ENCODE measurements around the gene COX15.
"Not testable (repeated sequence)": the region's sequence is repeated elsewhere in the genome, so short reads cannot be mapped to it uniquely, and the experiment has no call there.

Gene COX15

DNA sequence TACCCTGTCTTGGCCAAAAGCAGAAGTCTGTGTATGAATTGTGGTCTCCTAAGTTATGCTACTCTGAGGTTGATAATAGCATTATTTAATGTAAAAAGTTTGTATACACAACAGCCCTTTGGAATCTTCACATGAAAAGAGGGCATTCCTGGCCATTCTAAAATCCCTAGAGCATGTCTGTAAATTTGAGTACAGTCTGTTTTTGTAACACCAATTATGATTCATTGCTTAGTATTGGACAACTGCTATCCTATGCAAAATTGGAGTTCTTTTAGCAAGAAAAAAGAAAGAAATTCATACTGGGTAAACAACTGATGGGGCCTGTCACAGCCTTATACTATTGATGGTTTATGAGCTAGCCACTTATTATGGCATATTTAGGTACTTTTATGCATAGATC is 10.3 kb upstream of the COX15 start:
- TF ChIP-seq, protein P1, sequence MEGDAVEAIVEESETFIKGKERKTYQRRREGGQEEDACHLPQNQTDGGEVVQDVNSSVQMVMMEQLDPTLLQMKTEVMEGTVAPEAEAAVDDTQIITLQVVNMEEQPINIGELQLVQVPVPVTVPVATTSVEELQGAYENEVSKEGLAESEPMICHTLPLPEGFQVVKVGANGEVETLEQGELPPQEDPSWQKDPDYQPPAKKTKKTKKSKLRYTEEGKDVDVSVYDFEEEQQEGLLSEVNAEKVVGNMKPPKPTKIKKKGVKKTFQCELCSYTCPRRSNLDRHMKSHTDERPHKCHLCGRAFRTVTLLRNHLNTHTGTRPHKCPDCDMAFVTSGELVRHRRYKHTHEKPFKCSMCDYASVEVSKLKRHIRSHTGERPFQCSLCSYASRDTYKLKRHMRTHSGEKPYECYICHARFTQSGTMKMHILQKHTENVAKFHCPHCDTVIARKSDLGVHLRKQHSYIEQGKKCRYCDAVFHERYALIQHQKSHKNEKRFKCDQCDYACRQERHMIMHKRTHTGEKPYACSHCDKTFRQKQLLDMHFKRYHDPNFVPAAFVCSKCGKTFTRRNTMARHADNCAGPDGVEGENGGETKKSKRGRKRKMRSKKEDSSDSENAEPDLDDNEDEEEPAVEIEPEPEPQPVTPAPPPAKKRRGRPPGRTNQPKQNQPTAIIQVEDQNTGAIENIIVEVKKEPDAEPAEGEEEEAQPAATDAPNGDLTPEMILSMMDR (conservative IDR thresholded peaks at IDR 0.05; ENCODE audit: low read depth, low read length), result no peak
- peak; percentile 61 for DNase-seq (ENCODE audit: low read depth)
- no peak overlapping the region for H3K4me3 ChIP-seq (ENCODE audit: low read depth, low read length)

DNA sequence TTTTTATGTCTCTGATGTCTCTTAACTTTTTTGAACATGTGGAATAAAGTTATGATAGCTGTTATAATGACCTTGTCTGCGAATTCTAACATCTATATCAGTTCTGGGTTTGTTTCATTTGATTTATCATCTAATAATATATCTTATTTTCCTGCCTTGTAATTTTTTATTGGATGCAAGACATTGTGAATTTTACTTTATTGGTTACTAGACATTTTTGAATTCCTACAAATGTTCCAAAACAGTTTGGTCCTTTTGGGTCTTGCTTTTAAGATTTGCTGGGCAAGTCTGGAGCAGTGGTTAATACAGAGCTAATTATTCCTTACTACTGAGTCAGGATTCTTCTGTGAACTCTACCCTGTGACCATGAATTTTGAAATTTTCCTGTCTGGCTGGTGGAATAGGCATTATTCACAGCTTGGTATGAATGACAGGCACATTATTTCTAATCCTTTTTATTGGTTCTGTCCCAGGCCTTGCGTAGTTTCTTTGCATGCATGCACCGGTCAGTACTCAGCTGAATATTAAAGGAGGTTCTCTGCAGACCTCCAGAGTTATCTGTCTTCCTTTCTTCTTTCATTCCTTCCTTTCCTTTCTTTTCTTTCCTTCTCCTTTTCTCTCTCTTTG is 9.1 kb upstream of the COX15 start:
- DNase-seq (ENCODE audit: low read depth), result no peak
- TF ChIP-seq, protein P1 (conservative IDR thresholded peaks at IDR 0.05; ENCODE audit: low read depth, low read length), result no peak
- no peak overlapping the region for H3K4me3 ChIP-seq (ENCODE audit: low read depth, low read length)

DNA sequence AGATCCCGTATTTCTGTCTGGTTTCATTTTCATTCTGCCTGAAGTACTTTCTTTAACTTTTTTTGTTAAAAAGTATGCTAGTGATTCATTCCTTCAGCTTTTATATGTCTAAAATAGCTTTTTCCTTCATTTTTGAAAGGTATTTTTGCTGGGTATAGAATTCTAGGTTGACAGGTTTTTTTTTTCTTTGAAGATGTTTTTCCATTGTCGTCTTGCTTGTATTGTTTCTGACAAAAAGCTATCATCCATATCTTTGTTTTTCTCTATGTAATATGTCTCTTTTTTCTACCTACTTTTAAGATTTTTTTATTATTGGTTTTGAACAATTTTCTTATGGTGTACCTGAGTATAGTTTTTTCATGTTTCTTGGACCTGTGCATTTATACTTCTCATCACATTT is 8.3 kb upstream of the COX15 start:
- no peak for DNase-seq (ENCODE audit: low read depth)
- no peak overlapping the region for H3K4me3 ChIP-seq (ENCODE audit: low read depth, low read length)
- TF ChIP-seq, protein P1 (conservative IDR thresholded peaks at IDR 0.05; ENCODE audit: low read depth, low read length), result no peak

DNA sequence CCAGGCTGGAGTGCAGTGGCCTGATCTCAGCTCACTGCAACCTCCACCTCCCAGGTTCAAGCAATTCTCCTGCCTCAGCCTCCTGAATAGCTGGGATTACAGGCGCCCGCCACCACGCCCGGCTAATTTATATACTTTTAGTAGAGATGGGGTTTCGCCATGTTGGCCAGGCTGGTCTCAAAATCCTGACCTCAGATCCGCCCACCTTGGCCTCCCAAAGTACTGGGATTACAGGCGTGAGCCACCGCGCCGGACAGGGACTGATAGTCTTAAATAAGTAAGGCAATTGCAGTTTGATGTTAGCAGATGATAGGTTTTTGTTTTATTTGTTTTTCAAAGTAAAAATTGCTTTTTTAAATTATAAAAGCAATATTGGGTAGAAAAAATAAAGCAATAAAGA is 2.2 kb upstream of the COX15 start:
- not testable (repeated sequence) for H3K4me3 ChIP-seq (ENCODE audit: low read depth, low read length); DNase-seq (ENCODE audit: low read depth)

DNA sequence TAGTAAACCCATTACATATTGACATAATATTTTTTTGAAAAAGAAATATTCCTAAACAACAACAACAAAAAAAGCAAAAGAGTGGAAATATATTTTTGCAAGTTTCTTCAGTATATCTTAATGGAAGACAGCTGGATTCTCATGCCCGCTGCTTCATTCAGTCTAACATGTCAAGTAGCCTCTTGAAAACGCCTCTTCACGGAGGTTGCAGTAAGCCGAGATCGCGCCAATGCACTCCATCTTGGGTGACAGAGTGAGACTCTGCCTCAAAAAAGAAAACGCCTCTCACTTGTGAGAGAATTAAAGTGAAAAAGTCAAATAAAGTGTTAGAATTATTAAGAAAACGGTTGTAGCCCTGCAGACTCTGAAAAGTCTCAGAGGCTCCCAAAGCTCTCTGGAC is 1.4 kb upstream of the COX15 start:
- no peak overlapping the region for H3K4me3 ChIP-seq (ENCODE audit: low read depth, low read length)
- DNase-seq (ENCODE audit: low read depth), result no peak
- TF ChIP-seq, protein P1 (conservative IDR thresholded peaks at IDR 0.05; ENCODE audit: low read depth, low read length), result no peak

DNA sequence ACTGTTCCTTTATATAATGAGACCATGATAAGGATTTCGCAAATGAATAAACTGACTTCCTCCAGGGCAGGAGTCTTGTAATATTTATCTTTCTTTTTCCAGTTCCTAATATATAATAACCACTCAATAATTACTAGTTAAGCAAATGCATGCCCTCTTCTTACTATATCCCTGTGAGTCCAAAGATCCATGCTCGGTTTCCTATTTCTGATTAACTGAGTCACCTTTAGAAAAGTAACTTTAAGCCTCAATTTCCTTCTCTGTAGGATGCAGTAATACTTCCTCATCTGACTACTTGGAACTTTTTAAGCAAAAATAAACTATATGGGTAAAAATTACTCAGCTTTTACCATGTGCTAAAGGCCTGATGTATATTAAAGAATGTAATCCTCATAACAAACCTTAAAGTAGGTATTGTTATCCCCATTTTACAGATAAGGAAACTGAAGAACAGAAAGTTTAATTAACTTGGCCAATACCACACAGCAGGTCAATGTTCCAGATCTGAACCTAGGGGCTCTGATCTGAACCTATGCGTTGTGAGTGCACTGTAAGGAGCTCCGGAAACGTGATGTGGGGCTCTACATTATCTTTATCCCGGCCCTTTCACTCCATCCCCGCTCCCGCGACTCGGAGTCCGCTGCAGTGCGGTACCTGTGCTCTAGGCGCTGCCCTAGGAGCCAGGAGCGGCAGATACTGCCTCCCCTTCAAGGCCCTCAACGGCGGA is 458 bp downstream of the COX15 start:
- DNase-seq (ENCODE audit: low read depth), result no peak
- TF ChIP-seq, protein P1 (conservative IDR thresholded peaks at IDR 0.05; ENCODE audit: low read depth, low read length), result peak; percentile 9
- H3K4me3 ChIP-seq (ENCODE audit: low read depth, low read length), result peak overlapping the region; percentile 96

DNA sequence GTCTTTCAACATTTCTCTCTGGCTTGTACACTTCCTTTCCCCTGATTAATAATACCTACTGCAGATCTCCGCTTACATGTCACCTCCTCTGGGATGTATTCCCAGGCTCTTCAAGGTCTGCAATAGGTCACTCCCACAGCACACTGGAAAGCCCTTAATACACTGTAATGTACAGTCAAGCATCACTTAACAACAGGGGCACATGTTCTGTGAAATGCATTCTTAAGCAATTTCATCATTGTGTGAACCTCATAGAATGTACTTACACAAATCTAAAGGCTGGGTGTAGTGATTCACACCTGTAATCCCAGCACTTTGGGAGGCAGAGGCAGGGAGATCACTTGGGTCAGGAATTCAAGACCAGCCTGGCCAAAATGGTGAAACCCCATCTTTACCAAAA is 1.9 kb downstream of the COX15 start:
- TF ChIP-seq, protein P1 (conservative IDR thresholded peaks at IDR 0.05; ENCODE audit: low read depth, low read length), result no peak
- no peak overlapping the region for H3K4me3 ChIP-seq (ENCODE audit: low read depth, low read length)
- peak; percentile 80 for DNase-seq (ENCODE audit: low read depth)
